Nephron progenitor cell (in vitro differentiated cells): ENCODE data around the gene ERFL.

Source experiments
- DNase-seq: peaks from one replicate; pipeline ENCODE4 v3.0.0; 2021
- H3K27ac Mint-ChIP-seq: 2 replicates; pipeline ENCODE4 v1.8.0; 2021; ENCODE audit warnings: mild to moderate bottlenecking, moderate library complexity, mixed read lengths
- H3K27me3 Mint-ChIP-seq: 2 replicates; pipeline ENCODE4 v1.8.0; 2021; ENCODE audit warnings: mild to moderate bottlenecking, low read depth, mixed read lengths; ENCODE audit not compliant: poor library complexity
- H3K36me3 Mint-ChIP-seq: 2 replicates; pipeline ENCODE4 v1.8.0; 2021; ENCODE audit warnings: low read depth, mixed read lengths
- H3K4me1 Mint-ChIP-seq: 2 replicates; pipeline ENCODE4 v1.8.0; 2021; ENCODE audit warnings: mixed read lengths
- H3K4me3 Mint-ChIP-seq: 2 replicates; pipeline ENCODE4 v1.8.0; 2021; ENCODE audit warnings: mild to moderate bottlenecking, moderate library complexity, mixed read lengths
- H3K9me3 Mint-ChIP-seq: 2 replicates; pipeline ENCODE4 v1.8.0; 2021; ENCODE audit warnings: mild to moderate bottlenecking, moderate library complexity, mixed read lengths
- CTCF ChIP-seq: fragments of 200-600 bp; sonication (generic); IDR thresholded peaks from 2 replicates; pipeline ENCODE4 v1.5.0; 2021; ENCODE audit warnings: antibody characterized with exemption

Gene ERFL

GRCh38 chr19:41951686-41952172 is 23.5 kb upstream of the ERFL start:
- no peaks in the 10 kb centered on the region for H3K9me3 Mint-ChIP-seq

GRCh38 chr19:41947091-41947490 is 18.8 kb upstream of the ERFL start:
- Mint-ChIP-seq H3K9me3 (peaks cover 3% of the 10 kb centered on the region), H3K4me1 (peaks cover 27% of the 10 kb centered on the region), H3K4me3 (no peak overlapping the region), H3K27me3 (peaks cover 51% of the 10 kb centered on the region), H3K27ac (no peak overlapping the region), H3K36me3 (no peaks in the 10 kb centered on the region)
- TF ChIP-seq CTCF, result no peak
- DNase-seq, result no peak

More at GRCh38 chr19:41951686-41952172, 23.5 kb upstream of the ERFL start:
- TF ChIP-seq CTCF, result peak; percentile 100
- peaks cover 20% of the 10 kb centered on the region for H3K4me1 Mint-ChIP-seq
- no peaks in the 10 kb centered on the region for H3K36me3 Mint-ChIP-seq
- H3K4me3 Mint-ChIP-seq, result peak overlapping the region; percentile 43
- peak; percentile 94 for DNase-seq
- peaks cover 37% of the 10 kb centered on the region for H3K27me3 Mint-ChIP-seq
- H3K27ac Mint-ChIP-seq, result no peak overlapping the region

GRCh38 chr19:41945135-41945766 is 17.0 kb upstream of the ERFL start:
- no peak for DNase-seq
- Mint-ChIP-seq H3K4me1 (peaks cover 26% of the 10 kb centered on the region), H3K4me3 (no peak overlapping the region), H3K36me3 (no peaks in the 10 kb centered on the region), H3K9me3 (peaks cover 3% of the 10 kb centered on the region), H3K27me3 (peaks cover 53% of the 10 kb centered on the region), H3K27ac (no peak overlapping the region)
- no peak for TF ChIP-seq CTCF

GRCh38 chr19:41944336-41944735 is 16.1 kb upstream of the ERFL start:
- Mint-ChIP-seq H3K9me3 (peaks cover 3% of the 10 kb centered on the region), H3K36me3 (no peaks in the 10 kb centered on the region), H3K4me1 (peaks cover 26% of the 10 kb centered on the region), H3K4me3 (no peak overlapping the region), H3K27ac (no peak overlapping the region), H3K27me3 (peaks cover 50% of the 10 kb centered on the region)
- no peak for DNase-seq
- no peak for TF ChIP-seq CTCF

GRCh38 chr19:41941410-41942202 is 13.4 kb upstream of the ERFL start:
- Mint-ChIP-seq H3K9me3 (peaks cover 3% of the 10 kb centered on the region), H3K27me3 (peaks cover 39% of the 10 kb centered on the region), H3K4me3 (peak overlapping the region; percentile 86), H3K36me3 (no peaks in the 10 kb centered on the region), H3K27ac (no peak overlapping the region), H3K4me1 (peaks cover 29% of the 10 kb centered on the region)
- no peak for DNase-seq
- no peak for TF ChIP-seq CTCF
